Neural progenitor cell (in vitro differentiated cells): ENCODE data around the gene EPHB4. TPM values are rescaled to one million over a fixed set of nuclear protein-coding genes. Genes with fewer than 3 reads are reported as not detected.

Experiments used
- DNase-seq: peaks from one replicate; pipeline ENCODE4 v3.0.0-alpha.2; 2016; ENCODE audit warnings: low spot score
- H2AFZ ChIP-seq: fragments of 200-600 bp; sonication (generic); replicated peaks from 2 replicates; pipeline ENCODE4 v1.6.1; 2016; ENCODE audit warnings: antibody characterized with exemption
- H3F3A ChIP-seq: fragments of 200-600 bp; sonication (generic); 2 replicates; pipeline ENCODE4 v1.6.1; 2016; ENCODE audit warnings: antibody characterized with exemption, low read depth
- H3K27ac ChIP-seq: fragments of 200-600 bp; sonication (generic); 2 replicates; pipeline ENCODE4 v1.5.1; 2016; ENCODE audit warnings: mild to moderate bottlenecking
- H3K27me3 ChIP-seq: fragments of 200-600 bp; sonication (generic); 2 replicates; pipeline ENCODE4 v1.6.1; 2016; ENCODE audit warnings: mild to moderate bottlenecking, moderate library complexity
- H3K36me3 ChIP-seq: fragments of 200-600 bp; sonication (generic); 2 replicates; pipeline ENCODE4 v1.5.1; 2016
- H3K4me1 ChIP-seq: fragments of 200-600 bp; sonication (generic); 2 replicates; pipeline ENCODE4 v1.6.1; 2016; ENCODE audit warnings: mixed run types
- H3K4me2 ChIP-seq: fragments of 200-600 bp; sonication (generic); 2 replicates; pipeline ENCODE4 v1.6.1; 2016
- H3K4me3 ChIP-seq: fragments of 200-600 bp; sonication (generic); 2 replicates; pipeline ENCODE4 v1.5.1; 2016
- H3K79me2 ChIP-seq: fragments of 200-600 bp; sonication (generic); 2 replicates; pipeline ENCODE4 v1.6.1; 2016; ENCODE audit warnings: low read depth
- H3K9ac ChIP-seq: fragments of 200-600 bp; sonication (generic); 2 replicates; pipeline ENCODE4 v1.6.1; 2016
- H3K9me3 ChIP-seq: fragments of 200-600 bp; sonication (generic); 2 replicates; pipeline ENCODE4 v1.5.1; 2016; ENCODE audit warnings: low read depth
- H4K20me1 ChIP-seq: fragments of 200-600 bp; sonication (generic); 2 replicates; pipeline ENCODE4 v1.6.1; 2016; ENCODE audit warnings: low read depth
- H3K27ac Mint-ChIP-seq: 3 replicates; pipeline ENCODE4 v1.8.0; 2021; ENCODE audit warnings: mixed read lengths
- H3K27me3 Mint-ChIP-seq: 2 replicates; pipeline ENCODE4 v1.8.0; 2022; ENCODE audit warnings: low read depth, mild to moderate bottlenecking, inconsistent platforms, moderate library complexity, mixed read lengths; ENCODE audit not compliant: insufficient read depth
- H3K36me3 Mint-ChIP-seq: 3 replicates; pipeline ENCODE4 v1.8.0; 2021; ENCODE audit warnings: mixed read lengths
- H3K4me1 Mint-ChIP-seq: 3 replicates; pipeline ENCODE4 v1.8.0; 2021; ENCODE audit warnings: mixed read lengths
- H3K4me3 Mint-ChIP-seq: 3 replicates; pipeline ENCODE4 v1.8.0; 2021; ENCODE audit warnings: mild to moderate bottlenecking, moderate library complexity, mixed read lengths
- H3K9me3 Mint-ChIP-seq: 3 replicates; pipeline ENCODE4 v1.8.0; 2020; ENCODE audit warnings: mixed read lengths
- EZH2 ChIP-seq: fragments of 200-600 bp; sonication (generic); IDR thresholded peaks from 2 replicates; pipeline ENCODE4 v1.6.1; 2017; ENCODE audit warnings: antibody characterized with exemption, mild to moderate bottlenecking, moderate library complexity
- EZH2phosphoT487 ChIP-seq: fragments of 200-600 bp; sonication (generic); IDR thresholded peaks from 2 replicates; pipeline ENCODE4 v1.6.1; 2017; ENCODE audit warnings: antibody characterized with exemption
- total RNA-seq: library from RNA; depleted of rRNA; stranded (reverse); fragments of >200 nt; gene quantifications from 2 replicates; pipeline ENCODE4 v1.2.3, GENCODE V29; 2015; ENCODE audit warnings: low replicate concordance
- TF ChIP-seq, protein P1 (sequence below): fragments of 200-600 bp; sonication (generic); IDR thresholded peaks from 2 replicates; pipeline ENCODE4 v1.5.1; 2017; ENCODE audit warnings: antibody characterized with exemption, mild to moderate bottlenecking

The EPHB4 gene
- total RNA-seq, 1 donor from 2014 or later = 66.5 TPM

GRCh38 chr7:100825215-100825671, 2.1 kb downstream of the EPHB4 start:
- peak overlapping the region; percentile 100 for H3K4me3 ChIP-seq
- Mint-ChIP-seq H3K9me3 (no peaks in the 10 kb centered on the region), H3K27ac (peak overlapping the region; percentile 76), H3K27me3 (peaks cover 13% of the 10 kb centered on the region), H3K4me3 (peak overlapping the region; percentile 98), H3K36me3 (peaks cover 12% of the 10 kb centered on the region), H3K4me1 (peaks cover 26% of the 10 kb centered on the region)
- peak; percentile 30 for DNase-seq
- no peaks in the 10 kb centered on the region for H3K9me3 ChIP-seq
- H3F3A ChIP-seq = peaks cover 20% of the 10 kb centered on the region
- peak overlapping the region; percentile 99 for H3K4me2 ChIP-seq
- H3K79me2 ChIP-seq = peaks cover 60% of the 10 kb centered on the region
- H3K27ac ChIP-seq = no peak overlapping the region
- peaks cover 10% of the 10 kb centered on the region for H3K4me1 ChIP-seq
- TF ChIP-seq, protein P1, sequence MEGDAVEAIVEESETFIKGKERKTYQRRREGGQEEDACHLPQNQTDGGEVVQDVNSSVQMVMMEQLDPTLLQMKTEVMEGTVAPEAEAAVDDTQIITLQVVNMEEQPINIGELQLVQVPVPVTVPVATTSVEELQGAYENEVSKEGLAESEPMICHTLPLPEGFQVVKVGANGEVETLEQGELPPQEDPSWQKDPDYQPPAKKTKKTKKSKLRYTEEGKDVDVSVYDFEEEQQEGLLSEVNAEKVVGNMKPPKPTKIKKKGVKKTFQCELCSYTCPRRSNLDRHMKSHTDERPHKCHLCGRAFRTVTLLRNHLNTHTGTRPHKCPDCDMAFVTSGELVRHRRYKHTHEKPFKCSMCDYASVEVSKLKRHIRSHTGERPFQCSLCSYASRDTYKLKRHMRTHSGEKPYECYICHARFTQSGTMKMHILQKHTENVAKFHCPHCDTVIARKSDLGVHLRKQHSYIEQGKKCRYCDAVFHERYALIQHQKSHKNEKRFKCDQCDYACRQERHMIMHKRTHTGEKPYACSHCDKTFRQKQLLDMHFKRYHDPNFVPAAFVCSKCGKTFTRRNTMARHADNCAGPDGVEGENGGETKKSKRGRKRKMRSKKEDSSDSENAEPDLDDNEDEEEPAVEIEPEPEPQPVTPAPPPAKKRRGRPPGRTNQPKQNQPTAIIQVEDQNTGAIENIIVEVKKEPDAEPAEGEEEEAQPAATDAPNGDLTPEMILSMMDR = no peak
- TF ChIP-seq EZH2 = no peak
- TF ChIP-seq EZH2phosphoT487 = no peak
- H3K36me3 ChIP-seq = no peaks in the 10 kb centered on the region
- peak overlapping the region; percentile 69 for H3K9ac ChIP-seq
- H2AFZ ChIP-seq = no peak overlapping the region
- H4K20me1 ChIP-seq = peaks cover 39% of the 10 kb centered on the region
- H3K27me3 ChIP-seq = no peaks in the 10 kb centered on the region

GRCh38 chr7:100824499-100825214, 2.7 kb downstream of the EPHB4 start:
- H3K79me2 ChIP-seq = peaks cover 62% of the 10 kb centered on the region
- H3K9me3 Mint-ChIP-seq = no peaks in the 10 kb centered on the region
- no peaks in the 10 kb centered on the region for H3K27me3 ChIP-seq
- no peak overlapping the region for H3K27ac Mint-ChIP-seq
- H3K4me1 ChIP-seq = peaks cover 10% of the 10 kb centered on the region
- H3K4me3 Mint-ChIP-seq = peak overlapping the region; percentile 98
- H3K9me3 ChIP-seq = no peaks in the 10 kb centered on the region
- H3K4me2 ChIP-seq = peak overlapping the region; percentile 99
- H3K4me3 ChIP-seq = peak overlapping the region; percentile 100
- H3K27me3 Mint-ChIP-seq = peaks cover 13% of the 10 kb centered on the region
- peaks cover 20% of the 10 kb centered on the region for H3F3A ChIP-seq
- H3K27ac ChIP-seq = no peak overlapping the region
- peaks cover 26% of the 10 kb centered on the region for H3K4me1 Mint-ChIP-seq
- H3K36me3 ChIP-seq = no peaks in the 10 kb centered on the region
- no peak overlapping the region for H3K9ac ChIP-seq
- no peak for TF ChIP-seq EZH2
- TF ChIP-seq, protein P1 = no peak
- TF ChIP-seq EZH2phosphoT487 = no peak
- no peak for DNase-seq
- peaks cover 42% of the 10 kb centered on the region for H4K20me1 ChIP-seq
- peaks cover 14% of the 10 kb centered on the region for H3K36me3 Mint-ChIP-seq
- H2AFZ ChIP-seq = no peak overlapping the region

GRCh38 chr7:100823534-100823933, 3.8 kb downstream of the EPHB4 start:
- H2AFZ ChIP-seq = no peak overlapping the region
- no peak overlapping the region for H3K4me2 ChIP-seq
- H3K9me3 ChIP-seq = no peaks in the 10 kb centered on the region
- H3K79me2 ChIP-seq = peaks cover 56% of the 10 kb centered on the region
- no peaks in the 10 kb centered on the region for H3K9me3 Mint-ChIP-seq
- no peak overlapping the region for H3K9ac ChIP-seq
- no peak overlapping the region for H3K4me3 ChIP-seq
- H3K27ac Mint-ChIP-seq = no peak overlapping the region
- H3F3A ChIP-seq = peaks cover 10% of the 10 kb centered on the region
- H3K36me3 ChIP-seq = no peaks in the 10 kb centered on the region
- no peak for DNase-seq
- H3K27ac ChIP-seq = no peak overlapping the region
- no peak overlapping the region for H3K4me3 Mint-ChIP-seq
- H3K4me1 ChIP-seq = peaks cover 10% of the 10 kb centered on the region
- peaks cover 21% of the 10 kb centered on the region for H3K36me3 Mint-ChIP-seq
- peaks cover 42% of the 10 kb centered on the region for H4K20me1 ChIP-seq
- TF ChIP-seq EZH2 (no peak), EZH2phosphoT487 (no peak)
- TF ChIP-seq, protein P1 = no peak
- peaks cover 15% of the 10 kb centered on the region for H3K27me3 Mint-ChIP-seq
- H3K4me1 Mint-ChIP-seq = peaks cover 23% of the 10 kb centered on the region
- H3K27me3 ChIP-seq = no peaks in the 10 kb centered on the region
